K562 (cell line): ENCODE data around the gene CXCL9. TPM values are rescaled to one million over a fixed set of nuclear protein-coding genes. Genes with fewer than 3 reads are reported as not detected.

Source experiments
- BHLHE40 ChIP-seq: IDR thresholded peaks from 2 replicates; pipeline ENCODE4 v1.6.1; 2011; ENCODE audit warnings: low read length, improper control_type of control experiment
- CBFA2T2 ChIP-seq: fragments of 450-650 bp; conservative IDR thresholded peaks from 2 replicates; pipeline ENCODE4 v1.6.1; 2017; ENCODE audit warnings: mild to moderate bottlenecking
- MAFG ChIP-seq: fragments of 450-650 bp; conservative IDR thresholded peaks from 2 replicates; pipeline ENCODE4 v1.6.1; 2016; ENCODE audit warnings: missing genetic modification characterization, missing compliant biosample characterization
- MAX ChIP-seq: sonication (generic); formaldehyde crosslinking; IDR thresholded peaks from 2 replicates; pipeline ENCODE4 v1.9.0; 2022; ENCODE audit warnings: mild to moderate bottlenecking, missing genetic modification reagents
- REST ChIP-seq, 2 experiments: fragments of 450-650 bp; formaldehyde crosslinking in 1 of 2; IDR thresholded peaks; 2 replicates each; pipeline versions ENCODE4 v1.4.0 to v1.6.1; 2014 to 2020; ENCODE audit warnings: mild to moderate bottlenecking in 2 of 2, borderline replicate concordance in 1 of 2, low read depth in 1 of 2
- XRCC4 ChIP-seq: IDR thresholded peaks from one replicate; pipeline ENCODE4 v1.6.1; 2011; ENCODE audit not compliant: insufficient read depth, insufficient read length; ENCODE audit errors: extremely low read depth
- YBX1 ChIP-seq: fragments of 450-650 bp; IDR thresholded peaks from 2 replicates; pipeline ENCODE4 v1.7.1; 2016; ENCODE audit warnings: mild to moderate bottlenecking
- ZBTB7A ChIP-seq: IDR thresholded peaks from 2 replicates; pipeline ENCODE4 v1.6.1; 2011; ENCODE audit warnings: low read depth, mild to moderate bottlenecking, low read length, moderate library complexity, borderline replicate concordance; ENCODE audit not compliant: control insufficient read depth
- ZNF140 ChIP-seq: fragments of 250-450 bp; sonication (Bioruptor Pico); IDR thresholded peaks from 2 replicates; pipeline ENCODE4 v1.8.0; 2021; ENCODE audit warnings: moderate library complexity, mild to moderate bottlenecking, inconsistent platforms
- polyA plus RNA-seq, 8 experiments: library from polyadenylated mRNA; depleted of rRNA in 4 of 8; stranded (reverse) in 5 of 8; unstranded in 3 of 8; fragments of >200 nt; fragmentation: Nextera tagmentation in 2 of 8; fragmentation: Illumina TruSeq in 1 of 8; extraction: Ambion mirVana in 2 of 8; extraction: Trizol in 1 of 8; gene quantifications; 2 replicates each; pipeline versions ENCODE4 v1.2.1 to v1.2.3, GENCODE V29; 2011 to 2014; ENCODE audit warnings: inconsistent platforms in 1 of 8, missing spikeins in 1 of 8
- total RNA-seq, 7 experiments: library from RNA; depleted of rRNA in 6 of 7; stranded (reverse); fragments of >200 nt in 6 of 7; fragmentation: Illumina TruSeq in 2 of 7; extraction: Trizol in 2 of 7; gene quantifications; 2 replicates each; pipeline versions ENCODE4 v1.2.1 to v1.2.3, GENCODE V29; 2011 to 2021; ENCODE audit warnings: low replicate concordance in 1 of 7

Gene CXCL9
- total and polyA plus RNA-seq, 9 of the 15 experiments (the other 6 are each of a cell fraction or from before 2014, with no cell fraction given): not detected

GRCh38 chr4:76012388-76012801 lies 5.1 kb upstream of the CXCL9 start (continued):
- TF ChIP-seq REST (IDR thresholded peaks at IDR 0.05; ENCODE audit: borderline replicate concordance) (no peak), REST (CRISPR knock-in tag; IDR thresholded peaks at IDR 0.05; ENCODE audit: low read depth) (no peak), MAX (CRISPR knock-in tag) (no peak), ZBTB7A (no peak), YBX1 (no peak), XRCC4 (no peak), CBFA2T2 (no peak), BHLHE40 (no peak), MAFG (tag) (no peak), ZNF140 (CRISPR knock-in tag) (no peak)
- TF ChIP-seq, all 486 proteins: peak for 0
